ENCODE results near the gene GNB1L. TPM values are rescaled to one million over a fixed set of nuclear protein-coding genes. Genes with fewer than 3 reads are reported as not detected.

GNB1L gene
- total and polyA plus RNA-seq, 9 of the 15 experiments (the other 6 are each of a cell fraction or from before 2014, with no cell fraction given), result 0.56 to 50.5 (median 10.2) TPM

GRCh38 chr22:19775496-19776325 lies 79.0 kb downstream of the GNB1L start:
- peaks cover 47 to 60% of the 10 kb centered on the region in 2 experiments for H3K4me1 ChIP-seq (replicated peaks in 1 of 2; ENCODE audit: control insufficient read depth in 2 of 2, insufficient read depth in 2 of 2, low read length in 2 of 2)
- no peaks in the 10 kb centered on the region for H4K20me1 ChIP-seq (replicated peaks; ENCODE audit: control insufficient read depth, insufficient read depth, low read length)
- no peak for FAIRE-seq
- 84% methylated on average over 24 of the region's 24 CpGs for WGBS (ENCODE audit: insufficient coverage, low coverage, missing lambda C conversion rate)
- no peaks in the 10 kb centered on the region for H3K9me1 ChIP-seq (ENCODE audit: control insufficient read depth, insufficient read depth, low read length)
- in situ Hi-C loops (cut with MboI) (no loop called here), intact Hi-C loops (cut with micrococcal nuclease) (loop anchor here (5.0 kb wide), 1 partner anchor 432 kb away; no protein-coding TSS in a partner anchor)
- no peak overlapping the region for H3K4me2 ChIP-seq (ENCODE audit: insufficient read depth, low read length)
- no peaks in the 10 kb centered on the region for H3K79me2 ChIP-seq (ENCODE audit: control insufficient read depth, insufficient read depth, low read length)
- POLR2A ChIA-PET, result interaction anchor here (0.6 to 12.4 kb wide), 14 partner anchors 10 to 728 kb away, joined by 3 to 205 read pairs (median 4); partner anchors contain the start of genes GP1BB and TBX1
- no peak overlapping the region for H3K4me3 ChIP-seq
- no peak for ATAC-seq
- CTCF ChIA-PET (ENCODE audit: low intra/inter-chr PET ratio), result interaction anchor here (0.5 kb wide), 1 partner anchor 109 kb away, joined by 3 read pairs; no protein-coding TSS in a partner anchor
- BruUV-seq (replicated peaks), result no TSS peak
- H3K9ac ChIP-seq (ENCODE audit: insufficient read depth in 1 of 2, low read depth in 2 of 2, low read length in 2 of 2), result peak overlapping the region in 1 of 2 experiments; percentile 87; a peak in 2 of 4 replicates
- peaks cover 0 to 4% of the 10 kb centered on the region in 2 experiments; a peak in 2 of 5 replicates for H3K27me3 ChIP-seq (ENCODE audit: control insufficient read depth in 2 of 2, insufficient read depth in 2 of 2, low read length in 2 of 2)
- no peaks in the 10 kb centered on the region for H3K36me3 ChIP-seq (ENCODE audit: control insufficient read depth, insufficient read depth, low read length)
- H3K9me3 ChIP-seq (replicated peaks; ENCODE audit: control insufficient read depth, insufficient read depth, low read depth, low read length), result no peaks in the 10 kb centered on the region
- no peak for DNase-seq (ENCODE audit: extremely low read depth in 1 of 4, low spot score in 3 of 4)
- peak overlapping the region; percentile 79 for H2AFZ ChIP-seq (ENCODE audit: low read depth, low read length)
- H3K27ac ChIP-seq (ENCODE audit: extremely low read depth, low read depth, low read length), result 0 out of 3 replicates have a peak overlapping the region, but pooled peaks have one; percentile 34
- TF ChIP-seq POLR2G (IDR thresholded peaks at IDR 0.05; ENCODE audit: low read depth, low read length), result peak; percentile 51; the same call in 1 of the 2 replicates
- no peak for TF ChIP-seq MYNN (IDR thresholded peaks at IDR 0.05)
- TF ChIP-seq MYNN (CRISPR knock-in tag; IDR thresholded peaks at IDR 0.05), result peak; percentile 27; the same call in 1 of the 2 replicates
- peak; percentile 34 for TF ChIP-seq FIP1L1 (IDR thresholded peaks at IDR 0.05; ENCODE audit: low read depth, low read length, poor library complexity, severe bottlenecking)
- 0 out of 2 replicates have a peak, but pooled peaks have one; percentile 59 for TF ChIP-seq PHB (CRISPR knock-in tag; IDR thresholded peaks at IDR 0.05)
- TF ChIP-seq ZBTB7A (IDR thresholded peaks at IDR 0.05; ENCODE audit: borderline replicate concordance, control insufficient read depth, low read depth, low read length), result 0 out of 2 replicates have a peak, but pooled peaks have one; percentile 41
- peak in 1 of 2 experiments; percentile 26; a peak in 1 of 4 replicates for TF ChIP-seq TBL1XR1 (IDR thresholded peaks at IDR 0.05; ENCODE audit: low read length in 2 of 2)
- TF ChIP-seq MEIS2 (IDR thresholded peaks at IDR 0.05; ENCODE audit: partially characterized antibody), result no peak
- TF ChIP-seq USF1 (CRISPR knock-in tag; IDR thresholded peaks at IDR 0.05), result no peak
- TF ChIP-seq HDAC6 (IDR thresholded peaks at IDR 0.05; ENCODE audit: low read depth, low read length), result 0 out of 2 replicates have a peak, but pooled peaks have one; percentile 49
- peak; percentile 75; the same call in 1 of the 2 replicates for TF ChIP-seq STAT6 (CRISPR knock-in tag; IDR thresholded peaks at IDR 0.05)
- peak; percentile 66 for TF ChIP-seq WHSC1 (IDR thresholded peaks at IDR 0.05; ENCODE audit: low read length)
- TF ChIP-seq SETDB1 (IDR thresholded peaks at IDR 0.05; ENCODE audit: low read length), result peak; percentile 77
- TF ChIP-seq NCOR1 (IDR thresholded peaks at IDR 0.05), result no peak
- no peak for TF ChIP-seq ZNF263 (CRISPR knock-in tag; IDR thresholded peaks at IDR 0.05; ENCODE audit: borderline replicate concordance)
- TF ChIP-seq KDM5B (IDR thresholded peaks at IDR 0.05; ENCODE audit: insufficient replicate concordance, low read depth, low read length), result peak; percentile 26
- 0 out of 2 replicates have a peak, but pooled peaks have one; percentile 28 for TF ChIP-seq ERF (CRISPR knock-in tag; IDR thresholded peaks at IDR 0.05)
